Measurements from ENCODE around the gene AP3B1. TPM values are rescaled to one million over a fixed set of nuclear protein-coding genes. Genes with fewer than 3 reads are reported as not detected.
A peak's percentile ranks its signal among the peaks of the same experiment; 100 is the strongest.

Gene AP3B1
- total RNA-seq, 1 donor from 2014 or later, result 42.0 TPM

DNA sequence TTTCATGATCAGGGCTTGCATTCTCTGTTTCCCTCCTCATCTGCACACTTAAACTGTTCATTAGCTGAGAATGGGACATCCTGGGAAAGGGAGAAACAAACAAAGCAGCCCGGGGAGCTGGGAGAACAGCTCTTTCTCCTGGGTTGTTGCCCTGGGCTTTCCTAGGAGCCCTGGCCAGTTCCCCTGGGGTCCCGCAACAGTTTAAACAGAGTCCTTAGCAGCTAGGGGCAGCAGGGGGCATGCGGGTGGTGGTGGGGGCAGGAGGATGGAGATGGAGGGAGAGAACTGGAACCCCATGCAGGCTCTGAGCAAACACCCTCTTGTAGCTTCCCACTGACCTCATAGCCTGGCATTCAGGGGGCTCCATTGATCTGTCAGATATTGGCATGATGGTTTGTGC, 309.3 kb downstream of the AP3B1 start:
- no peak for DNase-seq (ENCODE audit: low spot score in 2 of 2)
- FAIRE-seq, result no peak

GRCh38 chr5:77984587-77984986, 309.9 kb downstream of the AP3B1 start:
- no peak for DNase-seq (ENCODE audit: low spot score in 2 of 2)
- FAIRE-seq, result no peak

- FAIRE-seq (no peak), DNase-seq (ENCODE audit: low spot score in 2 of 2) (no peak)
Measured at GRCh38 chr5:77983482-77984199, 310.9 kb downstream of the AP3B1 start.

GRCh38 chr5:77981820-77982219, 312.7 kb downstream of the AP3B1 start:
- no peak for DNase-seq (ENCODE audit: low spot score in 2 of 2)
- FAIRE-seq, result no peak

DNA sequence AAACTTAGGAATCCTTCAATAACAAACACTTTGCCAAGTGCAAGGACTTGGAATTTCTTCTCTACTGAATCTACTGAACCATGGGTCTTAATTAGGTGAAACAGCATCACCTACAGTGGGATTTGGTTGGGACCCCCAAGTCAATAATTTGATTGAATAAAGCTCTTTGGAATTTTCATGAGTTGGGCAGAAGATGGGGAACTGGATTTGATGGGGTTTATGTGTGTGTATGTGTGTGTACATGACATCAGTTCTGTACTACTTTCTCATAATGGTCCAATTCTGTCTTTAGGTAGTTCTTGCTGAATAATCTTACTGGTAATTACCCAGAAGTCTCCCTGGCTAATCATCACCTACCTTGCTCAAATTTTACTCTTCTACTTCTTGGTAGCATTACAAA, 319.9 kb downstream of the AP3B1 start:
- FAIRE-seq (no peak), DNase-seq (ENCODE audit: low spot score in 2 of 2) (no peak)

GRCh38 chr5:77973253-77973609, 321.3 kb downstream of the AP3B1 start:
- DNase-seq (ENCODE audit: low spot score in 2 of 2) (no peak), FAIRE-seq (no peak)

- DNase-seq (ENCODE audit: low spot score in 2 of 2), result peak in 1 of 2 donors; percentile 25
- no peak for FAIRE-seq
Measured at GRCh38 chr5:77972469-77973252, 321.8 kb downstream of the AP3B1 start.

DNA sequence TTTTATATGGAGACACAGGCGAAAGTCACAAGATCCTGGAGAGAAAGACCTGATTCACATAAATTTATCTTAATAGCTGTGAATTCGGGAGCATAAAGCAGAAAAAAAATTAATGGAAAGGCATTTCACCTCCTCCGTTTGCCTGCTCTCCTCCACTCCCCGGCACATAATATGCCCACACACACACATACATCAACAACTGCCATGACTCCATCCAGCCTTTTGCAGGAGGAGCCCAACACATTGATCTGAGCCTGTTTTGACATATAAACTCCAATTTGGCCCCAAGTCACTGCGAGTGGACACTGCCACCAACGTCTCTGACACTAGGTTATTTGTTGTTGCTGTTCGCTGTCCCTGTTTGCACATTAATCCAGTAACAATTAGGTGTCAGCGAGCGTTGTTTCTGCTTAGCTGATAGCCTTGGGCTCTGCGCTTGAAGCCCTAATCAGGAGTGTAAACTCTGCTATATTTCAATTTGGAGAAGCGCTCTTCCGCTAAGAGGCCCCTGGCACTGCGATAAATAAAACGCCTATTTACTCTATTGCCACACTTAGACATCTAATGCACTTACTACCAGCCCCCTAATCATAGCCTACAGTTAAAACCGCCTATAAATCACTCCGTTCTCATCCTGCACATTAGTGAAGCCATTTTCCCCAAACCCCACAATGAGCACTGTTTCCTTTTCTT, 322.6 kb downstream of the AP3B1 start:
- no peak for FAIRE-seq
- DNase-seq (ENCODE audit: low spot score in 2 of 2), result no peak

DNA sequence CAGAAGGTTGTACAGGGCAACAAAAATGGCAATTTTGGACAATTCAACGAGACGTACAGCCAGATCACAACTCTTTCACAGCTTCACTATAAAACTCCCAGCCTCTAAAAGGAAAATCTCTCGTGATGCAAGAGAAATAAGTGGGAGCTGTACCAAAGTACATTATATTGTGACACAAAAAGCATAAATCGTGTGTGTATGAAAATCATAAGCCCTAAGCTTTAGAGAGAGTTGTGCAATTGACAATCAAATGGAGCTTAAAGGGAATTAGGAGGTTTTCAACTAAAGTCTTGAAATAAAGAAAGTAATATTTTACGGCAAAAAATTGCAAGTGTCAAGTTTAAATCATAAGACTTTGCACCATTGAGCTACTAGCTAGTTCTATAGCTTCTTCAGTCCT, 323.6 kb downstream of the AP3B1 start:
- DNase-seq (ENCODE audit: low spot score in 2 of 2), result no peak
- no peak for FAIRE-seq

- no peak for FAIRE-seq
Measured at GRCh38 chr5:77963795-77964194, 330.7 kb downstream of the AP3B1 start.

DNA sequence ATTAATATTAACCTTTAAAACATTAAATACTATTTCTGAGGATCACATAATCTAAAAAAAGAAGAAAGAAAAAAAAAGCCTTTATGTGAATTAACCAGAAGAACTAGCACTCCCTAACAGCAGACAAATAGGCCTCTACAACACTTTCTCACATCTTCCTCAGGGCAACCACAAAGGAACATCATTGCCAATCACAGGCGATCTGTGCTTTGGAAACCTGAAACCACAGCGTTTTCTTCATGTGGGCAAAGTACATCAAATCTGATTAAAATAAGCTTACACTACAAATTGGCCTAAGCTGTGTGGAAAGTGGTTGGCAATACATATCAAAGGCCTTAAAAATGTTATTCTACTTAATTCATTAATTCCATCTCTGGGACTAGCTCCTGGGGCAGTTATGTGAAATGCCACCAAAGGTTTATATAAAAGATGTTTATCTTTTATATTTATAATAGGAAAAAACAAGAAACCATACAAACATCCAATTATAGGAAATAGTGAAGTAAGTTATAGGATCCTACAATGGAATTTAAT, 333.6 kb downstream of the AP3B1 start:
- DNase-seq (ENCODE audit: low spot score in 2 of 2), result no peak
- FAIRE-seq, result no peak

More at GRCh38 chr5:77963795-77964194, 330.7 kb downstream of the AP3B1 start:
- DNase-seq (ENCODE audit: low spot score in 2 of 2), result no peak

DNA sequence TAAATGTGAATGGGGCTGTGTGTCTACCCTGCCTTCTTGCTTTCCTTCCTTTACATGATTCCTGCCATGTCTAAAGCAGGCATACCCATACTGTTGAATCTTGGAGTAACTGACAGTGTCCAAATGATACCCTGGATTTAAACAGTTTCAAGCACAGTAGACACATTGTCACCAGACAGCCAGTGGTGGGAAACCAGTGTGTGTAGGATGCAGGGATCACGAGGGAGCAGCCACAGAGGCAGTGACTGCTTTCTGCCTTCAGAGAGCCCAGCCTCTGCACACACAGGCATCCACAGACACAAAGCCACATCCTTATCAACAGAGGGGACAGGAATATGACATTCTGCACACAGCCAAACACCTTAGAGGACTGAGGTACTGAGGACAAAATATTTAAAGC, 334.2 kb downstream of the AP3B1 start:
- DNase-seq (ENCODE audit: low spot score in 2 of 2) (no peak), FAIRE-seq (no peak)

DNA sequence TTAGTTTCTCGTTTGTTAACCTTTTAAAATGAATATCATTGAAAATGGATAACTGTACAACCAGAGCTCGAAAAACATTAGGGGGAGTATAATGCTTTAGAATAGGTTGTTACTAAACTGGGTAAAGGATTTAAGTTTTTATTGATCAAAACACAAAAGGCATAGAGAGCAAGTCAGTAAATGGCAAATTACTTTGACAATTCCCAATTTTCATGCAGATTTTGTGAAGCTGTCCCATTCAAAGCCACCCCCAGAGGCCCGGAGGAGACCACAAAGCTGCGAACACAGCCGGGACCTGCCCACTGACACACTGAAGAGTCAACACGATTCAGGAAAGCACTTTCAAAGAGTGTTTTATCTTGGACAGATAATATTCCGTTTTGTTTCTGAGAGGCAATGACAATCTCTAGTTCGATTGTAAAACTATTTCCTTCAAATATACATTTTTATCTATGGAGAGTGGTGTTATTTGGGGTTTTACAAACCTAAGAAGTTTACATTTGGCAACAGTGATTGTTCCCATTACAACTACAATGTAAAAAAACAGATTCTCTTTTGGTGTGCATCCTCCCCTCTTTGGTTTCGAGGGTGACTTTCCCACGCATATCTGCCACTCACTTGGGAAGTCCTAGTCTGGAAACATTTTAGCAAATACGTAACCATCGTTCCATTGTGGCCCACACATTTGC, 335.7 kb downstream of the AP3B1 start:
- FAIRE-seq, result no peak
- DNase-seq (ENCODE audit: low spot score in 2 of 2), result no peak

- DNase-seq (ENCODE audit: low spot score in 2 of 2) (no peak), FAIRE-seq (no peak)
Measured at GRCh38 chr5:77957931-77958521, 336.5 kb downstream of the AP3B1 start.

DNA sequence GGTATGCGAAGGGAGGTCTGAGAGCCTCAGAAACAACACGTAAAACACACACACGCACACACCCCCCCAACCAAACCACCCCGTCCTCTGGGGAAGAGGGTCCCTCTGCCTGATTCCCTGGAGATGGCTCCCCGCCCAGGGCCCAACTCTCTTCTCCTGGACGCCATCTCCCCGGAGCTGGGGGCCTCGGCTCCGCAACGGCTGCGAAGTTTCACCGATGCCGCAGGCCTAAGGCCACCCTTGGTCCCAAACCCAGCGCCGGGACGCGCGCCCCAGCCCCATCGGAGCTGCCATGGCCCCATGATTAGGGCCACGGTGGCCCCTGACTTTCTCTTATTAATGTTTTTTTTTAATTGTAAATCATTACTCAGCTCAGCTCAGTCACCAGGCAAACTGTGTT, 337.0 kb downstream of the AP3B1 start:
- DNase-seq (ENCODE audit: low spot score in 2 of 2), result no peak
- no peak for FAIRE-seq

- no peak for DNase-seq (ENCODE audit: low spot score in 2 of 2)
Measured at GRCh38 chr5:77957081-77957480, 337.4 kb downstream of the AP3B1 start.

GRCh38 chr5:77955577-77955976, 338.9 kb downstream of the AP3B1 start:
- DNase-seq (ENCODE audit: low spot score in 2 of 2) (no peak), FAIRE-seq (no peak)

More at GRCh38 chr5:77957081-77957480, 337.4 kb downstream of the AP3B1 start:
- FAIRE-seq, result no peak

DNA sequence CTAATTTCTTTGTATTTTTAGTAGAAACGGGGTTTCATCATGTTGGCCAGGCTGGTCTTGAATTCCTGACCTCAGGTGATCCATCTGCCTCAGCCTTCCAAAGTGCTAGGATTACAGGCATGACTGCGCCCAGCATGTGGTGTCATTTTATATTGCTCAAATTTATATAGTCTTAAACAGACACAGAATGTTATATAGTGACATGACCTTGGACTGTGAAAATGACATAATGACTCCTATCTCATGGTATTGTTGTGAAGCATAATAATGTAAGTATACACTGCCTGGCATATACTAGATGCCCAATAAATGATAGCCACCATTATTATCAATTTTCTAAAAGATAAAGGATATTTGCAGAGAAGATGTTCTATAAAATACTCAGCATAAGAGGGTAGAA, 341.1 kb downstream of the AP3B1 start:
- FAIRE-seq, result no peak

GRCh38 chr5:77952636-77953212, 341.8 kb downstream of the AP3B1 start:
- FAIRE-seq (no peak), DNase-seq (ENCODE audit: low spot score in 2 of 2) (no peak)

More for the DNA sequence above, 341.1 kb downstream of the AP3B1 start:
- DNase-seq (ENCODE audit: low spot score in 2 of 2), result no peak
